ENCODE measurements around the gene MRE11. TPM values are rescaled to one million over a fixed set of nuclear protein-coding genes. Genes with fewer than 3 reads are reported as not detected.

Gene MRE11
- total RNA-seq, 3 donors from 2014 or later = 18.1 to 33.1 (median 22.3) TPM

DNA sequence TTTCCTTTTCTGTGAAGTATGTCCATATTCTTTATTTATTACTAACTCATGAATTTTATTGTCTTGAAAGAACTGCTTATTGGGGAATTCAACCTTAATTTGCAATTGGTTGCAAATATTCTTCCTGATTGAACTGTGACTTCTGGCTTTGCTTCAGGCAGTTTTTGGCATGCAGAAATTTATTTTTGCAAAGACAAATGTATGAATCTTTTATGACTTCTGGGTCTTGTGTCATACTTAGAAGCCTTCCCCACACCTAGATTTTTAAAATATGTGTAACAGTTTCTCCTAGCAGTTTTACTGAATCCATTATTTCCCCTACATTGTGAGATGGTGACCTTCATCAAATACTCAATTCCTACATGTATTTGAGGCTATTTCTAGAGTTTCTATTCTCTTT lies 12.3 kb downstream of the MRE11 start:
- Histone ChIP-seq H3K27me3 (no peaks in the 10 kb centered on the region), H3K4me1 (no peaks in the 10 kb centered on the region), H3K9me3 (no peaks in the 10 kb centered on the region), H3K27ac (no peak overlapping the region), H3K36me3 (no peaks in the 10 kb centered on the region), H3K4me3 (no peak overlapping the region)
- DNase-seq (ENCODE audit: low spot score in 2 of 2) = no peak
- intact Hi-C loops (cut with DNase I; ENCODE audit: low total_unique reads) = no loop called here
- TF ChIP-seq POLR2AphosphoS5 (IDR thresholded peaks at IDR 0.05) (no peak), POLR2A (IDR thresholded peaks at IDR 0.05) (no peak), CTCF (IDR thresholded peaks at IDR 0.05) (no peak)

- H3K9me3 ChIP-seq = no peaks in the 10 kb centered on the region
- no peaks in the 10 kb centered on the region for H3K4me1 ChIP-seq
- no peak overlapping the region for H3K27ac ChIP-seq
- no peaks in the 10 kb centered on the region for H3K27me3 ChIP-seq
- peaks cover 3% of the 10 kb centered on the region for H3K36me3 ChIP-seq
- TF ChIP-seq CTCF (IDR thresholded peaks at IDR 0.05) = no peak
- TF ChIP-seq POLR2AphosphoS5 (IDR thresholded peaks at IDR 0.05) = no peak
- no peak for TF ChIP-seq POLR2A (IDR thresholded peaks at IDR 0.05)
- DNase-seq (ENCODE audit: low spot score in 2 of 2) = no peak
- intact Hi-C loops (cut with DNase I; ENCODE audit: low total_unique reads) = no loop called here
- H3K4me3 ChIP-seq = no peak overlapping the region
Measured at GRCh38 chr11:94477624-94478023, 16.0 kb downstream of the MRE11 start.

- H3K9me3 ChIP-seq = no peaks in the 10 kb centered on the region
- intact Hi-C loops (cut with DNase I; ENCODE audit: low total_unique reads) = no loop called here
Measured at GRCh38 chr11:94472916-94473799, 20.5 kb downstream of the MRE11 start.

GRCh38 chr11:94469416-94469815 lies 24.2 kb downstream of the MRE11 start:
- Histone ChIP-seq H3K27me3 (no peaks in the 10 kb centered on the region), H3K9me3 (no peaks in the 10 kb centered on the region), H3K27ac (no peak overlapping the region), H3K4me3 (no peak overlapping the region), H3K4me1 (no peaks in the 10 kb centered on the region), H3K36me3 (peaks cover 5% of the 10 kb centered on the region)
- intact Hi-C loops (cut with DNase I; ENCODE audit: low total_unique reads) = no loop called here
- TF ChIP-seq POLR2AphosphoS5 (IDR thresholded peaks at IDR 0.05) (no peak), POLR2A (IDR thresholded peaks at IDR 0.05) (no peak), CTCF (IDR thresholded peaks at IDR 0.05) (no peak)
- no peak for DNase-seq (ENCODE audit: low spot score in 2 of 2)

More at GRCh38 chr11:94472916-94473799, 20.5 kb downstream of the MRE11 start:
- Histone ChIP-seq H3K27ac (no peak overlapping the region), H3K4me3 (no peak overlapping the region), H3K27me3 (no peaks in the 10 kb centered on the region), H3K36me3 (peaks cover 5% of the 10 kb centered on the region), H3K4me1 (no peaks in the 10 kb centered on the region)
- DNase-seq (ENCODE audit: low spot score in 2 of 2) = no peak
- TF ChIP-seq CTCF (IDR thresholded peaks at IDR 0.05) = no peak
- TF ChIP-seq POLR2A (IDR thresholded peaks at IDR 0.05) = no peak
- TF ChIP-seq POLR2AphosphoS5 (IDR thresholded peaks at IDR 0.05) = no peak

DNA sequence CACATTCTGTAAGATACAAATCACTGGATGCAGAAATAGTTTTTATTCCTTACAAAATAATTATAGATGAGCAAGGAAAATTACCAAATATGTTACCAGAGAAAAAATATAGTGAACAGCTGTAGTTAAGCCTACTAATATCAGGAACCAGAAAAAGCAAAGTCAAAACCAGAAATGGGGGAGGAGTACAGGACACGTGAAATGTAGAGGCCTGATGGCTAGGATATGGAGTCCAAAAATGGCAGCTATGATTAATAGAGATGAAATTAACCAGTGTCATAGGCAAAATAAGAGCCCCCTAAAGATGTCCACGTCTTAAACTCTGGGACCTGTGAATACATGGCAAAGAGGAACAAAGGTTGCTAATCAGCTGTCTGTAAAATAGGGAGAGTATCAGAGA lies 34.1 kb downstream of the MRE11 start:
- H3K4me3 ChIP-seq = no peak overlapping the region
- H3K27ac ChIP-seq = no peak overlapping the region
- H3K36me3 ChIP-seq = no peaks in the 10 kb centered on the region
- no peaks in the 10 kb centered on the region for H3K9me3 ChIP-seq
- no peak for DNase-seq (ENCODE audit: low spot score in 2 of 2)
- intact Hi-C loops (cut with DNase I; ENCODE audit: low total_unique reads) = no loop called here
- no peaks in the 10 kb centered on the region for H3K4me1 ChIP-seq
- TF ChIP-seq POLR2AphosphoS5 (IDR thresholded peaks at IDR 0.05) (no peak), CTCF (IDR thresholded peaks at IDR 0.05) (no peak), POLR2A (IDR thresholded peaks at IDR 0.05) (no peak)
- H3K27me3 ChIP-seq = no peaks in the 10 kb centered on the region
